Astrocyte (in vitro differentiated cells and primary cell): ENCODE data around the gene PCDHGA1.

ENCODE experiments used
- EZH2 ChIP-seq: IDR thresholded peaks from 2 replicates; pipeline ENCODE4 v1.6.1; 2012; ENCODE audit warnings: mild to moderate bottlenecking, low read length, inconsistent platforms; ENCODE audit not compliant: insufficient read depth
- TF ChIP-seq, protein P1 (sequence below): IDR thresholded peaks from 2 replicates; pipeline ENCODE4 v1.5.1; 2011; ENCODE audit warnings: low read depth, mild to moderate bottlenecking, inconsistent platforms, low read length, moderate library complexity; ENCODE audit not compliant: insufficient read depth

DNA sequence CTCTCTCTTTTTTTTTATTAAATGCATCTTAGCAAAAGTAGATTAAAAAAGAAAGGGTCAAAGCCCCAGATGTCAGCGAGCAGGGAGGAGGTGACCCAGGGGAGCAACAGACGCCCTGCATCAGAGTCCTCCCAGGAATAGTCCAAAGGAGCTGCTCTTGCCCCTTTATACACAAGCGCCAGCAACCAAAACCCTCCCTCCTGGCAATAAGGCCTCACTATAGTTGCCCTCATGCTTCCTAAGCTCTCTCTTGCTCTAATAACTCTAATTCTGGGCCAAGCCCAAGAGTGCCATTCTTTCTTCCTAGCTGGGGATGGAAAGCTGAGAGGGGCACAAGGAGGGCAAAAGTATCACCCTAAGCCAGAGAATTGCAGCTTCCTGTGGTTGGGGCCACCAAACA, 184.8 kb downstream of the PCDHGA1 start:
- TF ChIP-seq, protein P1, sequence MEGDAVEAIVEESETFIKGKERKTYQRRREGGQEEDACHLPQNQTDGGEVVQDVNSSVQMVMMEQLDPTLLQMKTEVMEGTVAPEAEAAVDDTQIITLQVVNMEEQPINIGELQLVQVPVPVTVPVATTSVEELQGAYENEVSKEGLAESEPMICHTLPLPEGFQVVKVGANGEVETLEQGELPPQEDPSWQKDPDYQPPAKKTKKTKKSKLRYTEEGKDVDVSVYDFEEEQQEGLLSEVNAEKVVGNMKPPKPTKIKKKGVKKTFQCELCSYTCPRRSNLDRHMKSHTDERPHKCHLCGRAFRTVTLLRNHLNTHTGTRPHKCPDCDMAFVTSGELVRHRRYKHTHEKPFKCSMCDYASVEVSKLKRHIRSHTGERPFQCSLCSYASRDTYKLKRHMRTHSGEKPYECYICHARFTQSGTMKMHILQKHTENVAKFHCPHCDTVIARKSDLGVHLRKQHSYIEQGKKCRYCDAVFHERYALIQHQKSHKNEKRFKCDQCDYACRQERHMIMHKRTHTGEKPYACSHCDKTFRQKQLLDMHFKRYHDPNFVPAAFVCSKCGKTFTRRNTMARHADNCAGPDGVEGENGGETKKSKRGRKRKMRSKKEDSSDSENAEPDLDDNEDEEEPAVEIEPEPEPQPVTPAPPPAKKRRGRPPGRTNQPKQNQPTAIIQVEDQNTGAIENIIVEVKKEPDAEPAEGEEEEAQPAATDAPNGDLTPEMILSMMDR = no peak
- TF ChIP-seq EZH2 = no peak
